Kidney capillary endothelial cell (primary cell): Measurements from ENCODE around the gene DEFB114.

Experiments used
- DNase-seq: peaks from one replicate; pipeline ENCODE4 v3.0.0-alpha.2; 2018; ENCODE audit warnings: low spot score

DEFB114 gene

DNA sequence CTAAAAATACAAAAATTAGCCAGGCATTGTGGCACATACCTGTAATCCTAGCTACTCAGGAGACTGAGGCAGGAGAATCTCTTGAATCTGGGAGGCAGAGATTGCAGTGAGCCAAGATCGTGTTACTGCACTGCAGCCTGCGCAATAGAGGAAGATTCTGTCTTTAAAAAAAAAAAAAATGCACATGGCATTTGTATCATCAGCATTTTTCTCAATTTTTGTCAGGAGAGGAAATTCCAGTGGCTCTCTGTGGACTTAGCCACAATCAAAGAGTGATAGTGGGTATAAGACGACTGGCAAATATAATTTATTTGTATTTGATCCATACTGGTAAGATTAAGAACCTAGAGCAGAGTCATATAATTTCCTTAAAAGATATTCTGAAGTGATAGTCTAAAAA is 28.6 kb downstream of the DEFB114 start:
- DNase-seq = no peak

DNA sequence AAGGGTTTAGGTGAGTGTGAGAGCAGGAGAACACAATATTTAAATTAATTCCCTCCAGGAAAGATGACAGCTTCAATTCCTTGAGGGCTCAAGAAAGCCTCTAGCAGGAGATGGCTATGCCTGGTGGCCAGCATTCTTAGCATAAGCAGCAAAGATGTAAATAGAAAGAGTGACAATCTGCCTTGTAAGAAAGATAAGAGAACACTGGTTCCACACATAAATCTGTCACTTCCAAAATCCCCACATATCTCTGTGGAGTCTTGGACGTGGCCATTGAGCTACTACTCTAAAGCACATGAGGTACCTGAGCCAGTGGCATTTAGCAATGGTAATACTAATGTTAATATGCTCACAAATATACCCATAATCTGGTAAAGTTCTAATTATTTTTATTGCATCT is 29.2 kb downstream of the DEFB114 start:
- no peak for DNase-seq

DNA sequence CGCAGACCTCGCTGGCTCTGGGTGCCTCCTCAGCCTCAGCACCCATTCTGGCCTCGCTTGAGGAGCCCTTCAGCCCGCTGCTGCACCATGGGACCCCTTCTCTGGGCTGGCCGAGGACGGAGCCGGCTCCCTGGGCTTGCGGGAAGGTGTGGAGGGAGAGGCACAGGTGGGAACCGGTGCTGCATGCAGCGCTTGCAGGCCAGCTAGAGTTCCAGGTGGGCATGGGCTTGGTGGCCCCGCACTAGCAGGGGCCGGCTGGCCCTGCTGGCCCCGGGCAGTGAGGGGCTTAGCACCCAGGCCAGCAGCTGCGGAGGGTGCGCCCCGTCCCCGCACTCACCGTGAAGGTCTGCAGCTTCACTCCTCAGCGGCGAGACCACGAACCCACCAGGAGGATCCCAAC is 30.4 kb downstream of the DEFB114 start:
- no peak for DNase-seq

DNA sequence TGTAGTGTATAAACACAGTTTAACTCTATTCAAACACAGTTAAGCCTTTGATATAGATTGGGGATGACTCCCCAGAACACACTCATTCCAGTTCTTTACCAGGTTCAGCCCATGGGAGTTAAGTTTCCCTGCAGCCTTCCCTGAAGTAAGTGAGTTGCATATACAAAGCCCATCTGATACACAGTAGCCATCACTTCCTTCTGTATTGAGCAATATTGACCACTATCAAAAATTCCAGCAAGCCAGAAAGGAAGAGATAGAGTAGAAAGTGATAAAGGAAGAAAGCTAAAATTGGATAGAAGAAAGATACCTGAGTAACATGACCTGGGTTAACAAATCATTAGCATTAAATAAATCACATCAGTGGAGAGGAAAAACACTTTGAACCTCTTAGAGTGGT is 34.6 kb downstream of the DEFB114 start:
- DNase-seq = no peak

DNA sequence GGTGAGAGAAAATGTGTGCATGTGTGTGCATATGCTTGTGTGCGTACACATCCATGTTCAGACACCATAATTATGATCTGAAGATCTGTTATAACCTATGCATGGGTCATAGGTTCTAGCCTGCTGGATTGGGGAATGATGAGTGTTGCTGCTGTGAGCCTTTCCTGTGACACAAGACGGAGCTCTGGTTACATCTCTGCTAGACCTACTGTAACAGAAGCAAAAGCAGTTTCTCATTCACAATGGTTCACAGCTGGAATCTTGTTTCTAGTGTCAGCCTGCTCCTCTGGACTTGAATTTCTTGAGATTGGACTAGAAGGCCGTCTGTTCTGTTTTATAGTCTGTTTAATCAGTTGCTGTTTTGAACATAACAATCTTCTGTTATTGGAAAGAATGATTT is 40.1 kb downstream of the DEFB114 start:
- DNase-seq = no peak

DNA sequence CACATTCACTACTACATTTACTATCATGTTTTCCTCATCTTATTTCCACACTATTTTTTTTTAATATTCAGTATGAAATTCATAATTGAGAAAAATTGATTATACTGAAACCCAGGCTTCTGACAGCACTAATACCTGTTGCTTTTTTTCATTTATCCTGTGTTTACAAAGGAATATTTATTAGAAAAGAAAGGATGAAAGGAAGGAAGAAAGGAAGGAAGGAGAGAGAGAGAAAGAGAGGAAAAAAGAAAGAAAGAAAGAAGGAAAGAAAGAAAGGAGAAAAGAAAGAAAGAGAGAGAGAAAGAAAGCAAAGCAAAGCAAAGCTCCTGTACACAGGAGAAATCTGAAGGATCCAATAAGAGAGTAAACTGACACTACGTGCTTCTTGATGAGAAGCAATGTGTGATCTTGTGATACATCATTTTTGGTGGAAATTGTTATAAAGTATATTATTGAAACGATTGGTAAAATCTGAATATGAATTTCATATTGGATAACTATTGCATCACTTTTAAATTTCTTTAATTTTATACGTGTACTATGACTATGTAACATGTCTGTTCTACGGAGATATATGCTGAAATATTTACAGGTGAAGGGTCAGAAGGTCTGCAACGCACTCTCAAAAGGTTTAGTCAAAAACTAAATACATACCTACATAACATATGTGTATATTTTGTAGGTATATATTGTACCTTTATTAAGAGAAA is 43.9 kb downstream of the DEFB114 start:
- no peak for DNase-seq

DNA sequence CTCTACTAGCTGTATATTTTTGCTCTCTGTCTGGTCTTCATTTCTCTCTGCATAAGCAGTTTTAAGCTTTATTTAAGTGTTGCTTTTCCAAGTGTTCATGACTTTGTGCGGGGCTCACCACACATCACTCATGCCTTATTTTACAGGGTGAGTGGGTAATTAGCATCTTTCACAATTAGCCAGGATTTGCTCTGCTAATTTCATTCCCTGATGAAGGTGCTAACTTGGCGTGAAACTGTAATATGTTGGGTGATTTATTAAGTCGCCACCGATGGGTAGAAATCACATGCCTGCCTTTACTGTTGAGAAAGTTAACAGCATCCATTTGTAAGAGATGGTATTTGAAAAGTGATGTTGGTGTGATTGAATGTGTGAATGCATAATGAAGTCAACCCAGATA is 44.7 kb downstream of the DEFB114 start:
- DNase-seq = no peak

DNA sequence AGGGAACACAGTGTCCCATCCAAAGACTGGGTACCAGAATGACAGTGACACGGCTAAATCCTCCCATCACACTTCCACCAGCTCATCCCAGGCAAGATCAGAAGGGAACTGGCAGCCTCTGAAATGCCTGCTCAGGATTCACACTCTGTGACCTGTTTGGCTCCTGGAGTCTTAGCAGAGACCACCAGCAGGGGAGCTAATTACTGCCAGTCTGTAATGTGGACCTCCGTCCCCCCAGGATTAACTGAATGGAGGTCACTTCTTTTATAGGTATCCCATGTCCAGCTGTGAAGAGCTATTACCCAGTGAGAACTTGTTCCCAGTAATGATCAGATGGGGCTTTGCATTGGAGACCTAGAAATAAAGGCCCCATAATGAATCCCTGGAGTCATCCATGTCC is 45.2 kb downstream of the DEFB114 start:
- no peak for DNase-seq

DNA sequence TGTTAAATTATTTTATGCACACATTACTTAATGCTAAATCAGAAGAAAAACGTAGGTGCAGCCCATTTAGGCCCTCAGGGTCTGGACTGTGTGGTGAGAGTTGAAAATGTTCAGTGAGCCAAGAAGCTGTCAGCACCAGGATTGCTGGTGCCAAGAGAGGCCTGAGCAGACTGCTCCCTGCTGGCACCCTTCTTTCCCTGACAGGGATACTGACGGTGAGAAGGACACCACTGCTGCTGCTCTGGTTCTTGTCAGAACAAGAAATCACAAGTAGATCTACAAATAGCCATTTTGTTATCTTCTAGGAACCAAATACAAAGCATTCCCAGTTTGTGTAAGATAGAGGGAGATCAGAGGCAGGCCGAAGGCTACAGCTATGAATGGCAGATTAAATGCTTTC is 48.9 kb downstream of the DEFB114 start:
- no peak for DNase-seq

DNA sequence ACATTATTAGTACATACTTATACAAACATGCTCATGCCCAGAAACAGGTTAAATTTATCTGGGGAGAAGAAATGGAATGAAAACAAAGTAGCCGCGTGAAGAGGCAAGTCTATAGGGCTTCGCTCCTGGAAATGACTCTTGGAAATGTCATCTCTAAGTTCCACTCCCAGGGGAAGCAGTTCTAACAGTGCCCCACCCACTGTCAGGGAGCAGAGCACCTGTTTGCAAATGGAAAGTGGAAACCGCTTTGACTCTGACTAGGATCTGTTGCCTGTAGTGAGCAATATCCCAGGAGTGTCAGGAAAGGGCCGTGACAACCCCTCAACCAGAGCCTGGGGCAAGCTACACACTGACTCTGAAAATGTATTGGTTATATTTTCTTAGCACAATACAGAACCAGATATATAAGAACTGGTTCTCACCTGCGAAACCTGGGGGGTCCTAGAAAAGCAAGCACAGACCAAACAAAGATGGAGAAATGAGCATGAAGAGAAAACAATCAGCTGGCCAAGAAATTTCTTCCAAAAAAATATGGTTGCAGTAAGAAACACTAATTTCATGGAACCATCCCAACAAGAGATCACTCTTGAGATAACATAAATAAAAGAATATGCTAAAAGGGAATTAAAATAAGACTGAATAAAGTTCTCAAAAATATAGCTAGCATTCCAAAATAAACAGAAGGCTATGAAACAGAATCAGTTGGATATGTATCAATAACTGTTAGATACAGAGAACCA is 50.2 kb downstream of the DEFB114 start:
- DNase-seq = no peak

DNA sequence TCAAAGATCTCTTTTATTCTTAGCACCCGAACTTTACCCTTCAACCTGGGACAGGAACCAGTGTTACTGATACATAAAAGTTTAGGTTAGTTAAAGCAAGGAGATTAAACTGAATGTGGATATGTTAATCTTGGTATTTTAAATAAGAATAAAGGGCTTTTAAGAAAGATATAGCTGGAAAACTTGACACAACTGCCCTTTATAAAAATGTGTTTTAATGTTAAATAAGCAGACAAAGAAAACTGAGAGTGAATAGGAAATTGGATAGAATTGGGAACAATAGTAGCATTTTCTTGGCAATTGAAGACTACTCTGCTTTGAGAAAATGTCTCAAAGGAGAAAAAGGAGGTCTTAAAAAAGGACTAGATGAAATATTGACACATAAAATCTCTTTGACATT is 51.8 kb downstream of the DEFB114 start:
- no peak for DNase-seq

DNA sequence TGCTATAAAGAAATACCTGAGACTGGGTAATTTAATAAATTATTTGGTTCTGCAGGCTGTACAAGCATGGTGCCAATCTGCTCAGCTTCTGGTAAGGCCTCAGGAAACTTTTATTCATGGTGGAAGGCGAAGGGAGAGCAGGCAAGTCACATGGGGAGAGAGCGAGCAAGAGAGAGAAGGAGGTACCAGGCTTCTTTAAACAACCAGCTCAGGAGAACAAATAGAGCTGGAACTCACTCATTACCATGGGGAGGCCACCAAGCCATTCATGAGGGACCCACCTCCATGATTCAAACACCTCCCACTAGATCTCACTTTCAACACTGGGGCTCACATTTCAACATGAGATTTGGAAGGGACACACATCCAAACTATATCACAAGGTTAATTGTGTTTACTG is 52.7 kb downstream of the DEFB114 start:
- DNase-seq = no peak
